Activated CD4-positive, alpha-beta T cell treated with anti-CD3 and anti-CD28 coated beads, Interleukin-2, Interleukin-6, amounts not matched to agents 100 ng/mL and 50 ng/mL, durations not matched to agents 16 hours and 8 hours (primary cell): Measurements from ENCODE around the gene ALG5.
A peak's percentile ranks its signal among the peaks of the same experiment; 100 is the strongest.

Source experiments
- DNase-seq: peaks from one replicate; pipeline ENCODE4 v3.0.0-alpha.2; 2020

The ALG5 gene

DNA sequence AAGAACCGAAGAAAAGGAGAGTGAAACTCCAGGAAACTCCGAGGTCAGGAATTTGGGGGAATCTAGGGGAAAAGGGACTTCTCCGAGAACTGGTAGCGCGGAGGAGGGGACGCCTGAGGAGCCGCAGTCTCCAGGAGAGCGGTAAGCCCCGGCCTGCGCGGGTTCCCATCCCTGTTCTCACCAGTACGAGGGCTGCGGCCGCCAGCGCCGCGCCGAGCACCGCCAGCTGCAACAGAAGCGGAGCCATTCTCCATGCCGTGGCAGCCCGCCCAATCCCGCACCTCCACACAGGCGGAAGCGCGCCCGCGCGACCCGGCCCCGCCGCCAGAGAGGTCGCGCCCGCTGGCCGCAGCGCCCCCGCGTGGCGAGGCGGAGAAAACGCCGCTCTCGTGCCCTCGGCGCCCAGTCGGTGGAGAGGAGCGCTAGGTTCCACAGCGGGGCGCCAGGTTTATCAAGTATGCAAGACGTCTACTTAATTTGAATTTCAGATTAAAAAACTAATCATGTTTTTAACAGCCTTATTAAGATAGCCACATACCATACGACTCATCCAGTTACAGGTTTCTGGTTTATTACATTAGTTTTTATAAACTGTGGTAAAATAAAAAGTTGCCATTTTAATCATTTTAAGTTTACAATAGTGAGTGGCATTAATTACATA is at the start of gene ALG5:
Gene ALG5 (minus strand): TSS at position 287 of the 661 bp plus-strand sequence. CDS start 40 bp downstream, at position 247.
- peak; percentile 95 for DNase-seq

GRCh38 chr13:37047846-37048245 is 48.7 kb upstream of the ALG5 start:
- DNase-seq = no peak

DNA sequence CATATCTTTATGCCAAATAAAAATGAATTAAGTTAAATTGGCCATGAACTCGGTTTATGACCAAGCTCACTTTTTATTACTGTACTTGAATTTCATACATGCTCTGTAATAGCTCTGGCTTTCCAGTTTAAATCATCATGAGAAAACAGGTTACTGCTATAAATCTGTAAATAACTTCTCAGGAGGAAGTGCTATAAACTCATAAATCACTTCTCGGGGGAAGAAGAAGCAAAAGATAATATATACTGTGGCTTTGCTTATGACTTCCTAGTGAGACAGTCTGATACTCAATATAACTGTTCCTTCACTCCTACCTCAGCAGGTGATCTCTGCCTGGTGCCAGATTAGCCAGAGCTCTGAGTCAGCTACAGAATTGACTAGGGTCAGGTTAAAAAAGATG is 47.9 kb upstream of the ALG5 start:
- no peak for DNase-seq

DNA sequence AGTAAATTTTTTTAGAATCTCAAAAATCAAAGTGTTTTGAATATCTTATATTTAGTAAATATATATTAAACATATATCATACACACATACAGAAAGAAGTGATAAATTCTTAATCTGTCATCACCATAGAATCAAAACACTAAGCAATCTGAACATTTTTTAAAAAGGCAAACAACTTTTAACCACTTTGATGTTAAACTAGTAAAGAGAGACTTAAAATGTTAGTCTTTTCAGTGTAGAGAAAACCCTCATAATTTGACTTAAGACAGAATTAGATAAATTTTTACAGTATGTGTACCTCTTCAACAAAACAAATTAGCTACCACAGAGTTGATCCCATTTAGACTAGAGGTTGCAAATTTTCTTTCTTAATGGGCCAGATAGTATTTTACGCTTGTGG is 46.9 kb upstream of the ALG5 start:
- DNase-seq = no peak

- no peak for DNase-seq
These were observed 41.6 kb upstream of the ALG5 start for GRCh38 chr13:37040789-37041188.

DNA sequence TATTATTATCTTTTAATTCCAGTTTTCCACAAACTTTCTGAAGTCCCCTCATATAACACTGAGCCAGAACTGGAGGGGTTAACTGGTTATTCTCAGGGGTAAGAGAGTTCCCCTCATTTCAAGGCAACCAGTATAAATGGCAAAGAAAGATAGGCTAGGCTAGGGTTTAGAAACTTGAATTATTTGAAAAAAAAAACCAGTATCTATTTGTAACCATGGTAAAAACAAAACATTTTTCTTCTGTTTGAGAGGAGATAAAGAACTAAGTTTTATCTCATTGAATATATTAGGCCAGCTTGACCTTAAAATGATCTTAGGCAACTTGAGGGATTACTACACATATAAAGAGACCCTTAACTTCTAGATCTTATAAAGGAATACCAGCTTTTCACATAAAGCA is 40.8 kb upstream of the ALG5 start:
- DNase-seq = no peak

DNA sequence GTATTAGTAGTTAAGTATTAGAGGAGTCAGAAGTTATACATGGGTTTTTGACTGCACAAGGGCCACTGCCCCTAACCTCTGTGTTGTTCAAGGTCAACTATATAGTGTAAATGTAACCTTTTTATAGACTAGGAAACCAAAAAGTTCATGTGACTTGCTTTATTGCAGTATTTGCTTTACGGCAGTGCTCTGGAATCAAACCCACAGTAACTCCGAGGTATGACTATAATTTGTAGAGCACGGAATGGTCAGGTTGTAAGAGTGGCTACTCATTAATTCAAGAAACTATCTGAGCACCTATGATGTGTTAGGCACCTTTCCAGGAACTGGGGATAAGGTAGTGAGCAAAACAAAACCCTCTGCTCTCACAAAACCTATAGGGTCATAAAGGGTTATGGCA is 38.1 kb upstream of the ALG5 start:
- no peak for DNase-seq

- DNase-seq = no peak
These were observed 30.5 kb upstream of the ALG5 start for GRCh38 chr13:37029617-37030016.

DNA sequence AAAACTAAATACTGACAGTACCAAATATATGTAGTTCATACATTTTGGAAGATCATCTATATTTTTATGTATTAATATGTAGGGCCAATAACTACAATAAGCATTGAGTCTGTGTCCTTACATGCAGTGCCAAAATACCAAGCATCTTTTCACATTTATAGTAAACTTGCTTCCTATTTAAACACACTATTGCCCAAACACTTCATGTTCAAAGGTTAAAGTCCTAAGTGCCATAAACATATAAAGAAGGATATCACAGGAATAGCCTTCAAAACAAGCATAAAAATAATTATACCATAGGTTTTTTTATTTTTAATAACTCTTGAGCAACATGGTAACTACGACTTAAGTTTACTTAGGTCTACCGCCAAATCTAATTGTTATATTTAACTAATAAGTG is 28.5 kb upstream of the ALG5 start:
- no peak for DNase-seq

- no peak for DNase-seq
These were observed 27.6 kb upstream of the ALG5 start for GRCh38 chr13:37026771-37027170.

DNA sequence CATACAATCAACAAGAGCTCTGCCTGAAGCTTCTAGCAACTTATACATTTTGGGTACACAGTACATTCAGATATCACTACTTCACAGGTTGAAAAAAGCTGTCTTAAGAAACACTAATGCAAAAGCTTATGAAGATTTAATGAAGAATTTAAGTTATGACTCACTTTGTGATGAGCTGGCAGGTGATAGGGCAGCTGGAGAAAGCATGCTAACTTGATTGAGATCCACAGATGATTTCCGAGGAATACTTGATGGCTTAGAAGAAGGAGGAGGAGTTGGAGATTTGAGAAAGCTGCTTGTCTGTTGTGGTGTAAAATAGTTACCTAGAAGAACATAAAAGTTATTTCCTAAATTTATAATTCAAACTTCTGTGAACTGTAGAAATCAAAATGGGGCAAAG is 24.7 kb upstream of the ALG5 start:
- DNase-seq = no peak

DNA sequence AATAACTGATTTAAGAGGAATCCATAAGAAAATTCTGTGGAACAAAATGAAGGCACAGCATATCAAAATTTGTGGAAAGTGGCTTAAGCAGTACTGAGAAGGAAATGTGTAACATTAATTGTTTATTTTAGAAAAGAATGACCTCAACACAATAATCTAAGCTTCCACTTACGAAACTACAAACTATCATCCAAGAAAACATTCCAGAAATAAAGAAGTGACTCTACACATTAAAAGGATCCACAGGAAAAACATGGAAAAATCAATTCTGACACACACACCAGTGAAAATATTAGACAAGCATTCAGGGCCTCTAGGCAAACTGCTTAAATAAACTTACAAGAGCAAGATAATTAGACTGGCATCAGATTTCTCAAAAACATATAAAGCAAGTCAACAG is 15.5 kb upstream of the ALG5 start:
- DNase-seq = no peak

DNA sequence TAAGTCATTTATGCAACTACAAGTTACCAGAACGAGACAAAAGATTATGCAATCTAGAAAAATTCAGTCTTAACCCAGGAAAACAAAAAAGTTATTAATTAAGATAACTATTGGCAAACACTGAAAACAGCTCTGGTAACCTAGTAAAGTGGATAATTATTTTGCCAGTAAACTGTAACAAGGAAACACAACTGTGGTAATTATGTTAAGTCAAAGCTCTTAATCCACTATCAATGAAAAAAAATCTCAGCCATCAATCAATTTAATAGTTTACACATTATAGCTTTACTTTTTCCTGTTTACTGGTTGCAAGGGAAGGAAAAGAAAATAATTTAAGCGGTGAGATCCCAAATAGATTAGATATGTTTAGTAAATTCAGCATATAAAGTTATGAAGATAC is 12.6 kb upstream of the ALG5 start:
- no peak for DNase-seq

- no peak for DNase-seq
These were observed 11.9 kb upstream of the ALG5 start for GRCh38 chr13:37011002-37011401.

- DNase-seq = no peak
These were observed 11.3 kb upstream of the ALG5 start for GRCh38 chr13:37010424-37010823.

DNA sequence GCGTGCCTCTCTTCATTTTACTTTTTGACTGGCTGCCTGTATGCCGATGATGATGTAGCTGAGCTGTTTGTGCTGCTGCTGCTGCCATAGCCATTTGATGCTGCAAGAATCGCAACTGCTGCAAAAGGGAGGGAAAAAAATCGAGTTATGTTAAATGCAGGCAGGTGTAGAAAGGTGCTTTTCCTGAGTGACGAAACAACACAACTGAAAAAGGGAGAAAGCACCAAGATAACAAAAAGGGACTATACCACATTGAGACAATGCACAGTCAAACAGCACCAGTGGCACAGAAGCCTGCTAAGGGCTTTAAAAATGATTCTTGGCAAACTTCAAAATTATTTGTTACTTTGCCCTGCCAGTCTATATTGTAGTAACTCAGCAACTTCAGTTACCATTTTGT is 10.6 kb upstream of the ALG5 start:
- no peak for DNase-seq

GRCh38 chr13:37001921-37002250 is 2.7 kb upstream of the ALG5 start:
- DNase-seq = no peak

DNA sequence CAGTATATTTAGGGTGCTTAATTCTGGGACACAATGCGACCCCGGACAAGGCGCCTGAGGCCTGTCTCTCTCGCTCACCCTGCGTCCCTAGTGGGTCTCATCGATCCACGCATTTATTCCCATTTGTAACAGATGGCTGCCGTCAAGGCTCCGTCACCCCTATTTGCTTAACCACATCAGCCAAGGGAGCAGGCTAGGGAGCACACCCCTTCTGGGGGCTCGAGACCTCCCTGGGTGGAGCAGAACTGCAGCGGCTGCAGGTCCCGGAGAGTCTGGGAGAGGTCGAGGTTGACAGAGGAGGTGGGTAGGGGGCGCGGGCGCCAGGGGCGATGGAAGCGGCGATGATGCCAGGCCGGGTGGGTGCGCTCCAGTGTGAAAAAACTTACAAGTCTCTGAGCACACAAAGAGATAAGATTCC is 507 bp downstream of the ALG5 start:
- peak; percentile 16 for DNase-seq

DNA sequence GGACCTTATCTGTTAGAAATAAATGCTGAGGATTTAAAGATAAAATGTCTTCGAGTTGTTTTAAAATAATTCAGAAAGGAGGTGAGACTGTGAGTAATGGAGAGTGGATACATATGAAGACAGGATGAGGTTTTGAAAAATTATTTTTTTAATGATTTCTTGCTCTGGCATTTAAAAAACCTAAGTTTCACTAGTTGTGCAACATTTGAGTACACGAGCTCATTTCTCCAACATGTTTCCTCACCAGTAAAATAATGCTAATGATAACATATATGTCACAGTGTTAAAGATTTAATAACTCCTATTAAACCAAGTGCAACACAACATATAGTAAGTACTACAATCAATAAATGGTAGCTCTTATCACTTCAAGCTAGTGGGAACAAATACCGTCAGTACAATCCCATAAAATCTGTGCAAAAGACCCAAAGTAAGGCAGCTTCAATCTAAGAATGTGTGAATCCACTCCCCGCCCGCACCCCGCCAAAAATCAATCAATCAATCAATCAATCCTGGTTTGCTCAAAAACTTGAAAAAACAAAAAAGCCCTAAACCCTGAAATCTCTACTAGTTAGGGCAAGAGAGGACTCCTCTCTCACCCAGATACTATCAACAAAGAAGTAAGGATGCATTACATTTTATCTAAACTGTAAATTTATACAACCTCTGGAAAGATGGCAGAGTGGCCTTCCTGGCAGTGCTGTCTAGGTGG is 1.3 kb downstream of the ALG5 start:
- DNase-seq = no peak

DNA sequence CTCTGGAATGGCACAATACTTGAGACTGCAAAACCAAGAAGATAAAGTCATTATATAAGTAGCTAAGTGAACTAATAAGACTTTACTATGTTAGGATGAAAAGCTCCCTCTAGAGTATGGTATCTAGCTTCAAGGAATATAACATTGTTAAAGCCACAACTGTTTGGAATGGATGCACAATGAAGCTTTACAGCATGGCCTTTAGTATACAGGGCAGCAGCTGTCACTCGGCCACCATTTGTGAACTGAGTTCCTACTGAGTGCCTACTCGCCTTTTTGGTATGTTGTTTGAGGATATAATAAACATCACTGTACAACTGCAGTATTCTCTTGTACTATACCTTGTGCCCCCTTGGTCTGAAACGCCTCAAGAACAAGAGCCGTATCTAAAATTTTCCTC is 6.8 kb downstream of the ALG5 start:
- DNase-seq = no peak

DNA sequence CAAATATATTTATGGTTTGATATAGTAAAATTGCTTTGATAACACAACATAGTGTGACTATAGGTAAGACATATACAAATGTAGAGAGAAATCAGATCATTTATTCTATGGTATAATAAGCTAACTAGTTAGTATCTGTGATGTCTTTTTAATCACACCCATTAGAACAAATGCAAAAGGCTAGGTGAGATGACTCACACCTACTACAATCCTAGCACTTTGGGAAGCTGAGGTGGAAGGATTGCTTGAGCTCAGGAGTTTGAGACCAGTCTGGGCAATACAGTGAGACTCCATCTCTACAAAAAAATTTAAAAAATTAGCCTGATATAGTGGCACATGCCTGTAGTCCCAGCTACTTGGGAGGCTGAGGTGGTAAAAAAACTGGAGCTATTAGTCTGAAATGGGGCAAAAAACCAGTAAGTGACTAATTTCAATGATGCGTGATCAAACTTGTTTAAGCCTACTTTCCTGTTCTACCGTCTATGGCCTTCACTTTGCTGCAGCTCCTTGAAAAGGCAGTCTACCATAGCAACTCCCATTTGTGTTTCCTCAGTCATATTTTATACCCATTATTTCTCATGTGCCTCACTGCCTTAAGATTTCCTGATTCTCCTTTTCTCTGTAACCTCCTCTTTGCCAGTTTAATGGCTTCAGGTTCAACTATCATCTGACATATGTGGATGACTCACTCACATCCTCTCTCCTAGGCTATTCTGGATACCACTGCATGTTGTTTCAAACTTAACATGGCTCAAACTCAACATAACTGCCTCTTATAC is 12.5 kb downstream of the ALG5 start:
- DNase-seq = no peak

- peak; percentile 11 for DNase-seq
These were observed 17.9 kb downstream of the ALG5 start for GRCh38 chr13:36981156-36981743.

DNA sequence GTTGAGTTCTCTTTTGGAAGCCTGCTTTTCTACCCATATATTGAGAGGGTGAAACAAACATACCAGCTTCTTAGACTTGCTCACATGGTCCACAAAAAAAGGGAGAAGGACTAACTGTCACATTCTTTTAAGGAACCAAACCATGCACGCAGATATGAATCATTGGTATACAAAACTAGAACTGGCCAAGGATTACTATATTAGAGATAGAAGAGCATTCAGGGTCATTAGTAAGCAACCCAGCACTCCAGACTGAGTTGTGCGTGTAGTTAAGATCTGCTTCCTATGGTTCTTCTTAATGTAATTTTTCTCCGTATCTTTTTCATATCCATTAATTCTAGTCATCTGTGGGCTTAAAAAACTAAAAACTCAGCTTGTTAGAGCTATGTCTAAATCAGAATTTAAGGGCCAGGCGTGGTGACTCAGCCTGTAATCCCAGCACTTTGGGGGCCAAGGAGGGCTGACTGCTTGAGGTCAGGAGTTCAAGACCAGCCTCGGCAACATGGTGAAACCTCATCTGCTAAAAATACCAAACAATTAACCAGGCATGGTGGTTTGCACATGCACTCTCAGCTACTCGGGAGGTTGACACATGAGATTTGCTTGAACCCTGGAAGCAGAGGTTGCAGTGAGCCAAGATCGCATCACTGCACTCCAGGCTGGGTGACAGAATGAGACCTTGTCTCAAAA is 19.6 kb downstream of the ALG5 start:
- no peak for DNase-seq
